Measurements from ENCODE around the gene RHO.

RHO gene

DNA sequence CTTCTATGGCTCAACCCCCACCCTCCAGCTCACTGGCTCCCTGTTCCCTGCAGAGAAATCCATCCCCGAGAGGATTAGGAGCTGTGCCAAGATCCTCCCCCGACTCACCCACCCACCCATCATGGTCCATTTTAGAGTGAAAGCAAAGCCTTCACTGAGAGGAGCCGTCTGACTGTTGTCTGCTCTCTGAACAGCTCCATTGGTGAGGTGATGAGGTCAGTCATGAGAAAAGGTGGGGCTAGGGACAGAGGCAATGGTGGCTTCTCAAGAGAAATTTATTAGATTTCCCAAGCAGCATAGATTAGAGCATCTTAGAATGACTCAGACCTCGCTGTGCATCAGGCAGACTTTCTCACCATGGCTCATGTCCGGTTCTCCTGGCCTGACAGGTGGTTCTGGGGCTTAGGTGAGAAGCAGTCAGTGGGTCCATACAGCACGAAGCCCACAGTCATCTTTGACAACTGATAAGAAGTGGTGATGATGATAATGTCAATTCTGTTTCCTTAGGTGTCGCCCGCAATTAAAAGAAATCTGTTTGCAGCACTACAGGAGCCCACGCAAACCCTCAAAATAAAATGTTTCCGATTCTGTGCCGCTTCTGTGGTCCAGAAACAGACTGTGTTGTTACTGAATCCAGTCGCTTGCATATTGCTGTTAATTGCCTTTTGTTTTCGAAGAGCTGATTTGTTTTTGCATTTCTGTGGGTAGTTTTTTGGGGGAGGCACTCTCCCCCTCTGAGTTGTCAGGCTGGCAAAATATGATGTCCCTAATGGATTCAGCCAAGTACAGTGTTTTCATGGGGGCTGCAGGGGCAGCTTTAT lies 24.8 kb upstream of the RHO start:
- H4K20me1 ChIP-seq (ENCODE audit: insufficient read depth, low read length, poor library complexity, severe bottlenecking), result no peaks in the 10 kb centered on the region
- H3K79me2 ChIP-seq (ENCODE audit: insufficient read depth, low read length), result no peaks in the 10 kb centered on the region
- H3K4me1 ChIP-seq (ENCODE audit: insufficient read depth, low read length, poor library complexity, severe bottlenecking), result peaks cover 6% of the 10 kb centered on the region
- TF ChIP-seq, protein P1, sequence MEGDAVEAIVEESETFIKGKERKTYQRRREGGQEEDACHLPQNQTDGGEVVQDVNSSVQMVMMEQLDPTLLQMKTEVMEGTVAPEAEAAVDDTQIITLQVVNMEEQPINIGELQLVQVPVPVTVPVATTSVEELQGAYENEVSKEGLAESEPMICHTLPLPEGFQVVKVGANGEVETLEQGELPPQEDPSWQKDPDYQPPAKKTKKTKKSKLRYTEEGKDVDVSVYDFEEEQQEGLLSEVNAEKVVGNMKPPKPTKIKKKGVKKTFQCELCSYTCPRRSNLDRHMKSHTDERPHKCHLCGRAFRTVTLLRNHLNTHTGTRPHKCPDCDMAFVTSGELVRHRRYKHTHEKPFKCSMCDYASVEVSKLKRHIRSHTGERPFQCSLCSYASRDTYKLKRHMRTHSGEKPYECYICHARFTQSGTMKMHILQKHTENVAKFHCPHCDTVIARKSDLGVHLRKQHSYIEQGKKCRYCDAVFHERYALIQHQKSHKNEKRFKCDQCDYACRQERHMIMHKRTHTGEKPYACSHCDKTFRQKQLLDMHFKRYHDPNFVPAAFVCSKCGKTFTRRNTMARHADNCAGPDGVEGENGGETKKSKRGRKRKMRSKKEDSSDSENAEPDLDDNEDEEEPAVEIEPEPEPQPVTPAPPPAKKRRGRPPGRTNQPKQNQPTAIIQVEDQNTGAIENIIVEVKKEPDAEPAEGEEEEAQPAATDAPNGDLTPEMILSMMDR (conservative IDR thresholded peaks at IDR 0.05; ENCODE audit: low read length), result no peak
- TF ChIP-seq EZH2phosphoT487 (IDR thresholded peaks at IDR 0.05; ENCODE audit: borderline replicate concordance), result no peak
- no peak overlapping the region for H3K4me3 ChIP-seq (ENCODE audit: low read length, poor library complexity, severe bottlenecking)
- H3K9me2 ChIP-seq (replicated peaks; ENCODE audit: low read depth, low read length), result no peaks in the 10 kb centered on the region
- H3K9ac ChIP-seq (ENCODE audit: low read depth, low read length, poor library complexity, severe bottlenecking), result no peak overlapping the region
- no peak overlapping the region for H3K4me2 ChIP-seq (ENCODE audit: low read depth, low read length, poor library complexity, severe bottlenecking)
- no peaks in the 10 kb centered on the region for H3K9me3 ChIP-seq (ENCODE audit: insufficient read depth, low read depth, low read length)
- H3F3A ChIP-seq (ENCODE audit: low read depth), result no peaks in the 10 kb centered on the region
- no peak overlapping the region for H2AFZ ChIP-seq (ENCODE audit: low read length)
- H3K36me3 ChIP-seq (ENCODE audit: insufficient read depth, low read length), result no peaks in the 10 kb centered on the region; the same call in 1 of the 2 replicates
- H3K27me3 ChIP-seq (ENCODE audit: insufficient read depth, low read length, poor library complexity, severe bottlenecking), result no peaks in the 10 kb centered on the region

DNA sequence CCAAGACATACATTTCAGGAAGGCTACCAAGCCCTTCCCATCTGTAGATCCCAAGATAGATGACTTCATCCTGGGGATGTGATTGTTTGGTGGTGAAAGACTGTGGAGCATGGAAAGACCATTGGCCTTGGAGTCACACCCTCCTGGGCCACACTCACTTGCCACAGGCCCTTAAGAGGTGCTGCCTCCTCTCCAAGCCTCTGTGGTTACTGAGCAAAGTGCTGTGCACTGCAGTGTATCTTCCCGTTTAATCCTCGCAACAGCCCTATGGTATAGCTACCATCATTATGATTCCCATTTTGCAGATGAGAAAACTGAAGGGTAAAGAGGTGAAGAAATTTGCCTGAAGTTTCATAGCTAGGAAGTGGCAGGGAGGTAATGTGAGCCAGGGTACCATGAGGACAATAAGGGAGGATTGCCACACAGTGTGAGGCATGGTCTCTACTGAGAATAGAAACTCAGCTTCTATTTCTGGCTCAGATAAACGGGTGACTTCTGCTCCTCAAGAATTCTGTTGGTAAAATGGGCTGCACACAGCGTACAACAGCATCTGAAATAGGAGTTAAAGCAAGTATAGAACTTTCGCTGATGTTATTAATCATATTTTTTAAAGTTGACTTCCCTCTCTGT lies 23.9 kb upstream of the RHO start:
- Histone ChIP-seq H3F3A (ENCODE audit: low read depth) (no peaks in the 10 kb centered on the region), H3K9me3 (ENCODE audit: insufficient read depth, low read depth, low read length) (no peaks in the 10 kb centered on the region), H4K20me1 (ENCODE audit: insufficient read depth, low read length, poor library complexity, severe bottlenecking) (no peaks in the 10 kb centered on the region), H3K36me3 (ENCODE audit: insufficient read depth, low read length) (no peaks in the 10 kb centered on the region; the same call in 1 of the 2 replicates), H3K9ac (ENCODE audit: low read depth, low read length, poor library complexity, severe bottlenecking) (no peak overlapping the region), H3K79me2 (ENCODE audit: insufficient read depth, low read length) (no peaks in the 10 kb centered on the region), H2AFZ (ENCODE audit: low read length) (no peak overlapping the region), H3K4me1 (ENCODE audit: insufficient read depth, low read length, poor library complexity, severe bottlenecking) (peaks cover 6% of the 10 kb centered on the region), H3K27me3 (ENCODE audit: insufficient read depth, low read length, poor library complexity, severe bottlenecking) (no peaks in the 10 kb centered on the region), H3K4me3 (ENCODE audit: low read length, poor library complexity, severe bottlenecking) (no peak overlapping the region), H3K4me2 (ENCODE audit: low read depth, low read length, poor library complexity, severe bottlenecking) (no peak overlapping the region), H3K9me2 (replicated peaks; ENCODE audit: low read depth, low read length) (no peaks in the 10 kb centered on the region)
- no peak for TF ChIP-seq EZH2phosphoT487 (IDR thresholded peaks at IDR 0.05; ENCODE audit: borderline replicate concordance)
- TF ChIP-seq, protein P1 (conservative IDR thresholded peaks at IDR 0.05; ENCODE audit: low read length), result no peak

DNA sequence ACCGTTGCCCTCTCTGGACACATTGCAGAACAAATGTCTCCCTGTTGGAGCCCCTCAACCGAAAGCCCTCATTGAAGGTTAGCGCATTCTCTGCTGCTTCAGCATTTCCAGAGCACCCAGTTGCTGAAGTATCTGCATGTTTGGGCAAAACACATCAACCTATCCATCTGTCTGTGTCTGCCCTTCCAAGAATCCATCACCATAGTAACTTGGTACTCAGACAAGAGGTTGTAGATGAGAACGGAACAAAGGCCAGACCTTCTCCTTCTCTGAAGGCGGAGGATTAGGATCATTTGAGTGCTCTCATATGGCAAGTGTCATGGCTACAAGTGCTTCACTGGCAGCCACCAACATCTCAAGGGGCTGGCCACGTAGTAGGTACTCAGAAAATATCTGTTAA lies 23.1 kb upstream of the RHO start:
- no peak overlapping the region for H3K4me3 ChIP-seq (ENCODE audit: low read length, poor library complexity, severe bottlenecking)

More for the DNA sequence above, 23.1 kb upstream of the RHO start:
- no peak for TF ChIP-seq EZH2phosphoT487 (IDR thresholded peaks at IDR 0.05; ENCODE audit: borderline replicate concordance)
- TF ChIP-seq, protein P1 (conservative IDR thresholded peaks at IDR 0.05; ENCODE audit: low read length), result no peak
- H3K9me2 ChIP-seq (replicated peaks; ENCODE audit: low read depth, low read length), result no peaks in the 10 kb centered on the region
- no peaks in the 10 kb centered on the region for H3K79me2 ChIP-seq (ENCODE audit: insufficient read depth, low read length)
- no peaks in the 10 kb centered on the region for H4K20me1 ChIP-seq (ENCODE audit: insufficient read depth, low read length, poor library complexity, severe bottlenecking)
- no peak overlapping the region for H3K9ac ChIP-seq (ENCODE audit: low read depth, low read length, poor library complexity, severe bottlenecking)
- H3K4me1 ChIP-seq (ENCODE audit: insufficient read depth, low read length, poor library complexity, severe bottlenecking), result peaks cover 6% of the 10 kb centered on the region
- H3K9me3 ChIP-seq (ENCODE audit: insufficient read depth, low read depth, low read length), result no peaks in the 10 kb centered on the region
- H3F3A ChIP-seq (ENCODE audit: low read depth), result no peaks in the 10 kb centered on the region
- no peaks in the 10 kb centered on the region for H3K27me3 ChIP-seq (ENCODE audit: insufficient read depth, low read length, poor library complexity, severe bottlenecking)
- H3K4me2 ChIP-seq (ENCODE audit: low read depth, low read length, poor library complexity, severe bottlenecking), result no peak overlapping the region
- H2AFZ ChIP-seq (ENCODE audit: low read length), result no peak overlapping the region
- H3K36me3 ChIP-seq (ENCODE audit: insufficient read depth, low read length), result no peaks in the 10 kb centered on the region; the same call in 1 of the 2 replicates
